HS-27A (cell line): Measurements from ENCODE around the gene RFC2.
"Not testable (repeated sequence)": the region's sequence is repeated elsewhere in the genome, so short reads cannot be mapped to it uniquely, and the experiment has no call there.

ENCODE experiments used
- DNase-seq: peaks from one replicate; pipeline ENCODE4 v3.0.0-alpha.2; 2012; ENCODE audit warnings: low read depth, missing footprints

Gene RFC2

GRCh38 chr7:74217455-74218342 lies 36.5 kb downstream of the RFC2 start:
- no peak for DNase-seq

- DNase-seq: no peak
These were observed 37.8 kb downstream of the RFC2 start for GRCh38 chr7:74216361-74216761.

- no peak for DNase-seq
These were observed 38.3 kb downstream of the RFC2 start for GRCh38 chr7:74215921-74216320.

GRCh38 chr7:74214816-74215630 lies 39.2 kb downstream of the RFC2 start:
- no peak for DNase-seq

GRCh38 chr7:74212661-74213060 lies 41.5 kb downstream of the RFC2 start:
- no peak for DNase-seq

DNA sequence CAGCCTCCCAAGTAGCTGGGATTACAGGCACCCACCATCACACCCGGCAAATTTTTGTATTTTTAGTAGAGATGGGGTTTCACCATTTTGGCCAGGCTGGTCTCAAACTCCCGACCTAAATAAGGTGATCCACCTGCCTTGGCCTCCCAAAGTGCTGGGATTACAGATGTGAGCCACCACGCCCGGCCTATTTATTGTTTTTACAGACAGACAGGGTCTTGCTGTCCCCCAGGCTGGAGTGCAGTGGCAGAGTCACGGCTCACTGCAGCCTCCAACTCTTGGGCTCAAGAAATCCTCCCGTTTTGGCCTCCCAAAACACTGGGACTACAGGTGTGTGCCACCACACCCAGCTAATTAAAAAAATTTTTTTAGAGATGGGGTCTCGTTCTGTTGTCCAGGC lies 46.0 kb downstream of the RFC2 start:
- not testable (repeated sequence) for DNase-seq

DNA sequence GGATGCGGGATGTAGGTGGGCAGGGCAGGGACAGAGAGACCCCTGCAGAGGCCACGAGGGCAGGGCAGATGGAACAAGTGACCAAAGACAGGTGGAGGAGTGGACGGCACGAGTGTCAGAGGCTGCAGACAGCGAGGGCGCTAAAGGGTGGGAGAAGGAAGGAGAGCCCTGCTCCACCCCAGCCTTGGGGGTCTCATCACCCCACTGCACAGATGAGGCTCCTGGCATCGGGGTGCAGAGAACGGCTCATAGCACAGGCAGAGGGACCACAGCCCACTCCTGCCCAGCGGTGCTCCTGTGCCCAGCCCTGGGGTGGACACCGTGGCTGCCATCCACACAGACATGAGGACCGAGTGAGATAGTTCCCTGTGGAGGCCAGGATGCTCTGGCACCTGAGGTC lies 46.6 kb downstream of the RFC2 start:
- no peak for DNase-seq

DNA sequence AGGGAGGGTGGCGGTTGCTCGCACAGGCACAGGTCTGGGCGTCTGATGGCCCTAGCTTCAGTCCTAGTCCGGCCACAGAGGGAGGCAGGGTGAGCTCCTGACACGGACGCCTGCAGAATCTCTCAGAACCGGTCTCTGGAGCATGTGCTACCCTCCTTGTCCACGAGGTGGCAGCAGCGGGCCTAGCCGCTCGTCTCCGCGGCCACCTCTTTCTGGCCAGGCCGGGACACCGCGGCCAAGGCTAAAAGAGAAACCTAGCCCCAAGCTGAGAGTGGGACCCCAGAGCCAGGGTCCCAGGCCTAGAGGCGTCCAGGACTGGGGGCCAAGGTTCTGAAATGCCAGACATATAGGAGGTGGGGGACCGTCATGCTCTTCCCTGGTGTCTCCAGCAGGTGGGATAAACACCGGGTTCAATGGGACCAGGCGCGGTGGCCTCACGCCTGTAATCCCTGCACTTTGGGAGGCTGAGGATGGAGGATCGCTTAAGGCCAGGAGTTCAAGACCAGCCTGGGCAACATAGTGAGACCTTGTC lies 47.5 kb downstream of the RFC2 start:
- DNase-seq: no peak

DNA sequence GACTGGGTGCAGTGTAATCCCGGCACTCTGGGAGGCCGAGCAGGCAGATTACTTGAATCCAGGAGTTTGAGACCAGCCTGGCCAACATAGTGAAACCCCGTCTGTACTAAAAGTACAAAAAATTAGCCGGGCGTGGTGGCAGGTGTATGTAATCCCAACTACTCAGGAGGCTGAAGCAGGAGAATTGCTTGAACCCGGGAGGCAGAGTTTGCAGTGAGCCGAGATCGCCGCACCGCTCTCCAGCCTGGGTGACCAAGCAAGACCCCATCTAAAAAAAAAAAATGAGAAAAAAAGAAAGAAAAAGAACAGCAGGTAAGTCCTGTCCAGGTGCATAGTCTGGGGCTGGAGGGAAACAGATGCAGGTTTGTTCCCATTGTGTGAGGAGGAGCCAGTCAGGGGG lies 48.1 kb downstream of the RFC2 start:
- DNase-seq: not testable (repeated sequence)

- DNase-seq: no peak
These were observed 50.1 kb downstream of the RFC2 start for GRCh38 chr7:74203956-74204618.

GRCh38 chr7:74202841-74203556 lies 51.2 kb downstream of the RFC2 start:
- DNase-seq: no peak

- DNase-seq: peak; percentile 64
These were observed 54.4 kb downstream of the RFC2 start for GRCh38 chr7:74199551-74200355.

GRCh38 chr7:74197449-74198124 lies 56.6 kb downstream of the RFC2 start:
- DNase-seq: no peak

DNA sequence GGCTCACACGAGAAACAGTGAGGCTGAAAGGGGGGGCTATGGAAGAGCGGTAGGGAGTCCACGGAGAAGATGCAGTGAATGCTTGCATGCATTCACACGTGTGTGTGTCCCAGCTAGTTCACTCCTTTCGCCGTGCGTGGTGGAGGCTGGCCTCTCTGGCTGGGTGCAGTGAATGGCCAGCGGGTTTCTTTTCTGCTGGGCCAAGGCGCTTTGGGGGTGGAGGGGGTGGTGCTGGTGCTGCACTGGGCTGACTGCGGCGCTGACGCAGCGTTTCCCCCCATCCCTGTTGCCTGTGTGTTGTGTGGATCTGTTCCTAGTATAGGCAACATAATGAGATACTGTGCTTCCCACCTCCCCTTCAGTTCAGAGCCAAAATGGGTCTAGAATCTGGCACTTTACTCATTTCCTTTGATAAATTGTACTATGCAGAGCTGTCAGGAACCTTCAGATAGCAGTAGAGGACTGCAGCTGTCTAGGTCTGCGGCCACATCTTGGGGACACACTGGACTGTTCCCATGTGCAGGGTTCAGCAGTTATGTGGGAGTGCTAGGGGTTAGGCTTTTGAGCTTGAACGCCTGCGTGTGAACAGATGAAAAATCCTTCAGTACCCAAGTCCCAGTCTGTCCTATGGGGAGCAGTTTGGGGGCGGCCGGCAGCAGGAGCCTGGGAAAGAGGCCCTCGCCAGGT lies 58.1 kb downstream of the RFC2 start:
- not testable (repeated sequence) for DNase-seq

DNA sequence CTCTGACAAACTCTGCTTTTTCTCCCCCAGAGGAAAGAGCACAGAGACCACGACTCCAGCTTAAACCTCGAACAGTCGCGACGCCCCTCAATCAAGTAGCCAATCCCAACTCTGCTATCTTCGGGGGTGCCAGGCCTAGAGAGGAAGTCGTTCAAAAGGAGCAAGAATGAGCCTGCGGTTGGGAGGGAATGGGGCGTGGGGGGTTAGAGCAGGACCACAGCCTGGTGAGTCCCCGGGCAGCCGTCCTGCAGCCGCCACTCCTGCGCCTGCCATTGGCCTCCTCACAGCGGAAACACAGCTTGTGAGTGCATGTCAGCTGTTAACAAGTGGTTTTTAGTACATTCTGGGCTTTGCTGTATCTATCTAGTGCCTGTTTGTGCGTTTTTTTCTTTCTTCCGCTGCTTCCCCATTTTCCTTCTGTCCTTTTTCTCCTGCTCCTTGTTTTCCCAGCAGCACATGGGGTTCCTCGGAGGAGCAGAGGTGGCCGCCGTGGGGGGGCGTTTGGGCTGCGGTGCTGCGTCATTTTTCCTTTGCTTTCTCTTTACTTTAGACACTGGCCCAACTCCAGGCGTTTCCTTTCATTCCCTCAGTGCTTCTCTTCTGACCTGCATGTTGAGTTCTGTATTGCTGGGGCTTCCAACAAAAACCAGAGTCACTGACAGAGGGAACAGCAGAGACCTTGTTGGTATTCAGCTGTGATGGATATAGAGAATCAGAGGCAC lies 58.9 kb downstream of the RFC2 start:
- not testable (repeated sequence) for DNase-seq

GRCh38 chr7:74194686-74195085 lies 59.5 kb downstream of the RFC2 start:
- no peak for DNase-seq

- no peak for DNase-seq
These were observed 60.3 kb downstream of the RFC2 start for GRCh38 chr7:74193913-74194312.

DNA sequence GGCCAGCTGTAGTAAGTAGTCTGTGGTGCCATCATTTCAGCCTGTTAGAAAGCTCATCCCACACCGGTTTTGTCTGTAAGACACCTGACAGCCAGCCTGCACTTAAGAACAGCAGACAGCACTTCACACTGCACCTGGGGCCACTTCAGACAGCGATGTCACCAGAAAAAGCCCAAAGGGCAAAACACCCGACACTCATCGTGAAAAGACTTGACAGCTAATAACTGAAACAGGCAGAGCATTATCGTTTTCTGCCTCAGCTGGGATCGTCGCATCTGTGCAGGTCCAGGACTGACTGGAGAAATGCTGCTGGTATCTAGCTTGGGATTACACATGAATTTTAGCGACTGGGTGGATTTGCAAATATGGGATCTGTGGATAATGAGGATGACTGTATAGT lies 61.1 kb downstream of the RFC2 start:
- DNase-seq: no peak

GRCh38 chr7:74191231-74191630 lies 63.0 kb downstream of the RFC2 start:
- DNase-seq: no peak
